GM15510 (cell line): ENCODE results near the gene DOCK11.

ENCODE experiments used
- POLR2A ChIP-seq: IDR thresholded peaks from 3 replicates; pipeline ENCODE4 v1.6.1; 2011; ENCODE audit warnings: borderline replicate concordance; ENCODE audit not compliant: insufficient read length; ENCODE audit errors: extremely low read depth

Gene DOCK11

DNA sequence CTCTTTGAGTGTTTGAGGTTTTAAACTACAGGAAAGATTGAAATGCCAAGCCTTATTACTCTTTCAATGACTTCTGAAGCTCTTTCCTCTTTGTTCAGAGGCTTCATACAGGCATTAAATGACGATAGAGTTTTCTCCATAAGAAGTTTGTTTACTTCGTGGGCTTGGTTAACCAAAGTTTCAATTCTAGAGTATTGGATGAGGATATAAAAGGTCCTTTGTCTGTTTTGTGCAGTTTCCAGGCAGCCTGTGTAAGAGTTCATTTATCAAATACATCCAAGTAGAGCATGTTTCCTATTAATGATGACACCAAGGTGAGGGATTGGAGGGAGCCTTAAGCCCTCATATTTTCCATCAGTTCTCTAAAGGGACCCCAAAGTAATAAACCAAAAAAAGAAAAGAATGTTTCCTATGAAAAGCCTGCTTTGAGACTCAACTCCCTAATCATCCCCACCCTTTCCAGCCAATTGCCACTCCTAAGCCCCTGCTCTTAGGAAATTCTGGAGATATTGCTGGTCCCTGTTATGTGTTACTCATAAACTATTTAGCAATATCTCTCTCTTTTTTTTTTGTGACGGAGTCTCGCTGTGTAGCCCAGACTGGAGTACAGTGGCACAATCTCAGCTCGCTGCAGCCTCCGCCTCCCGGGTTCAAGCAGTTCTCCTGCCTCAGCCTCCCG, 125.6 kb downstream of the DOCK11 start:
- TF ChIP-seq POLR2A, result no peak

- no peak for TF ChIP-seq POLR2A
Observed at GRCh38 chrX:118623062-118623461, 127.4 kb downstream of the DOCK11 start.

GRCh38 chrX:118626346-118626745, 130.7 kb downstream of the DOCK11 start:
- TF ChIP-seq POLR2A, result no peak

DNA sequence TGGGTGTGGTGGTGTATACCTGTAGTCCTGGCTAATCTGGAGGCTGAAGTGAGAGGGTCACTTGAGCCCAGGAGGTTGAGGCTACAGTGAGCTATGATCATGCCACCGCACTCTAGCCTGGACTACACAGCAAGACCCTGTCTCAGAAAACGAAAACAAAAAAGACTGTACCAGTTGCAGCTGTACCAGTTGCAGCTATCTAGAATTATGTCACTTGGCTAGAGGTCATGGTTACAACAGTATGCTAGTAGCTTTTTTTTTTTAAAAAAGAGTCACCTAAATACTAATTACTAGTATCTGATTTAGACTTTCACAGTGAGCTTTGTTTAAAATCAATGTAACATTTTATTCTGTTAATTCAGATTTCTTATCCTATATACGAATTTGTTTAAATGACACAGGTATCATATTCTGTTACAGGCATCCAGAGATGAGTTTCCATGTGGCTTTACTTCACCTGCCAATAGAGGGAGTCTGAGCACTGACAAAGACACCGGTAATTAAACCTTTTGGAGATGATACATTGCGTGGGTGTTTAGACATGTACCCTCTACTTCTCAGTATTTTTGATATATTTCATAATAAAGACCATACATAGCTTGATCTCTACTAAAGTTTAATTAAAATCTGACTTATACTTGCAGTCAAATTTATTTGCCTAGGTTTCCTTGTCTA, 131.6 kb downstream of the DOCK11 start:
- no peak for TF ChIP-seq POLR2A

- TF ChIP-seq POLR2A, result no peak
Observed at GRCh38 chrX:118630848-118631247, 135.2 kb downstream of the DOCK11 start.

DNA sequence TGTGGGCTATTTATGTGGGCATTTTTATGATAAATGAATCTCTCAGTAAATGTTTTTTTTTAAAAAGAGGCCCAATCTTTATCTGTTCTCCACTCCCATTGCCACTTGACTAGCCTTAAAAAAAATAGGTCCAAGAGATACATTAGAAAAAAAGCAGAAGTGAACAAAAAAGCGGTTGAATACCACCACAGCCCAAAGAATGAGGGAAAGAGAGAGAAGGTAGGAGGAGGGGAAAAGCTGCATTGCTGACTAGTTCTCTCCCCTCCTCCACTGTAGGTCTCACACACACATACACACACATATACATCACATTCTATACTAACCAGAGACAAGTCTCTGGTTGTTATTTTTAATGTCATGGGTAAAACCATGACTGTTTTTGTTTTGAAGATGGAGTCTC, 136.0 kb downstream of the DOCK11 start:
- no peak for TF ChIP-seq POLR2A

DNA sequence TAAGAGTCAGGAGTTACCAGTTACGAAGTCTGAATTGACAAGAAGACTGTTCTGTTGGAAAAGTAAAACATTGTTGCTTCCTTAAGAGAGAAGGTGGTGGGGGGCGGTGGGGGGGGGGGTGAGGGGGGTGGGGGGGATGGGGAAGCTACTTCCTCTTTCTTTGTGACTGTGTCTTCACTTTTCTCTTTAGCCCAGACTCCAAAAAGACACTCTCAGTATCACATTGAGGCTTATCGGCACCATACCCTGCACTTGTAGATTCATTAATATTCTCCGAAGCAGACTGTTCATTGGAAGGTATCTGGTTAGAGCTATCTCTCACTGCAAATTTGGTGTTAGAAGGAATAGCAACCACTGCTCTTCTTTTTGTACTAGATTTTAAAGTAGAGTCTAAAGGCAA, 137.2 kb downstream of the DOCK11 start:
- TF ChIP-seq POLR2A, result no peak

DNA sequence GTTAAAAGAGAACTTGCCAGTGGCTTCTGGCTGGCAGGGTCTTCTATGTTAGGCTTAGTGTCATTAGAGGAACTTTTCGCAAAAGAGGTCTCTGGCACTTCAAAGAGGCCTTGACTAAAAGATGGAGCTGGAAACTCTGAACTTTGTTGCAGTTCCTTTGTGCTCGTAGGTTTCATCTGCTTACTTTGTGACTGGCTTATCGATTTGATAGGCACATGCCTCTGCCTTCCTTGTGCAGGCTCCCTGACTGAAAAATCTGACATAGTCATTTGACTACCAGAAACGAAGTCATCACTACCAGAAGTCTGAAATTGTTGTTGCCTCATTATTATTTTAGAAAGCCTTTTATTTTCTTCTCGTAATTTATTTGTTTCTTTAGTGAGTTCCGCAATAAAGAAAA, 137.9 kb downstream of the DOCK11 start:
- no peak for TF ChIP-seq POLR2A

DNA sequence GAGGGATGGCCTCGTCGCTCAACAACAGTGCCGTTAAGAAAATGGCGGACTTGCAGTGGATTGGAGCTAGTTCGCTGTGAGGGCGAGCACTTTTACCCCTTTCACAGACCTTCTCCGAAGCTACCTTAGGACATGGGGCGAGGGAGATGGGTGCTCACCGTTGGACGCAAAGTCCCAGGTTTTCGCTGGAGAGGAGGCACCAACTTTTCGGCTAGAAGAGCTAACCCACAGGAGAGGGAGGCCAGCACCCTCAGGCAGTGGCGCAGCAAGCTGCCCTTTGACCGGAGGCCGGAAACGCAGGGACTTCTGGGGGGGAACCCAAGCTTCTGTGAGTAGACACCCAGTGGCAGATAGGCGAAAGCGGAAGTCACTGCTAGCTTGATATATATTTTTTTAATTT, 138.7 kb downstream of the DOCK11 start:
- no peak for TF ChIP-seq POLR2A

GRCh38 chrX:118637997-118638396, 142.4 kb downstream of the DOCK11 start:
- TF ChIP-seq POLR2A, result no peak

DNA sequence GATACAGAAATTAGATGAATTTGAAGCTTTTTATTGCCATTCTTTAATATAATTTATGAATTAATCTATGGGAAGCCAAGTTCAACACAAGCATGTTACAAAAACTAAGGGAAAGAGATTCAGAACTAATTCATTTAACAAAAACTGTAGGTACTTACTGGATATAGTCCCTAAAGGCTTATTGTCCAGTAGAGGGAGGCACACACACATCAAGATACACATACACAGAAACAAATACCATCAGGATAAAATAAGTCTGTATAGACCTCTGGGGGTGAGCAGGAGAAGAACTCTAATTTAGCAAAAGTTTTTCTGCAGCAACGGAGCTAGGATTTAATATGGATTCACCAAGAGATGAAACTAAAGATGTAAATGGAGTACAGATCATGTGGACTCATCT, 148.8 kb downstream of the DOCK11 start:
- TF ChIP-seq POLR2A, result no peak

GRCh38 chrX:118652717-118653116, 157.1 kb downstream of the DOCK11 start:
- no peak for TF ChIP-seq POLR2A

GRCh38 chrX:118654331-118654730, 158.7 kb downstream of the DOCK11 start:
- TF ChIP-seq POLR2A, result no peak

GRCh38 chrX:118655561-118656246, 160.1 kb downstream of the DOCK11 start:
- TF ChIP-seq POLR2A, result no peak

DNA sequence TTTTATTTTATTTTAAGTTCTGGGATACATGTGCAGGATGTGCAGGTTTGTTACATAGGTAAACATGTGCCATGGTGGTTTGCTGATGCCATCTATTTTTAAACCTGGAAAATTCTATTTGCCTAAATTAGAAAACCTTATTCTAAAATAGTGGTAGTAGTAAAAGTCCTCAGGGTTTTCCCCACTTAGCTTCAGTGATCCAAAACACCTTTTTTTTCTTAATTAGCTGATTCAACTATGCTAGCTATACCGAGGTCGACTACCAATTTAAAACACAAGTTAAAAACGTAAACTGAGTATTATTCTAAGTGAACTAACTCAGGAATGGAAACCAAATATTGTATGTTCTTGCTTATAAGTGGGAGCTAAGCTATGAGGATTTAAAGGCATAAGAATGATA, 161.8 kb downstream of the DOCK11 start:
- no peak for TF ChIP-seq POLR2A

GRCh38 chrX:118660085-118660484, 164.5 kb downstream of the DOCK11 start:
- TF ChIP-seq POLR2A, result no peak
